K562 (cell line): ENCODE measurements around the gene PALLD. TPM values are rescaled to one million over a fixed set of nuclear protein-coding genes. Genes with fewer than 3 reads are reported as not detected.

ENCODE experiments used
- ATAC-seq: fragments of 200-7000 bp; cut with Tn5 transposase; 3 replicates; pipeline ENCODE4 v1.9.1; 2020; ENCODE audit warnings: moderate library complexity
- BruUV-seq: library from RNA; stranded (reverse); fragments of 400-500 nt; replicated peaks from 2 replicates; lab custom pipeline; 2021; lab: Mats Ljungman, UMichigan
- CTCF ChIA-PET: fragments of 300-600 bp; formaldehyde crosslinking; extraction: SDS; loops from one replicate; lab custom pipeline; 2021; ENCODE audit warnings: low intra/inter-chr PET ratio; lab: Yijun Ruan, JAX
- POLR2A ChIA-PET: fragments of 300-600, 350-650 bp; sonication (Branson Sonifier 250); formaldehyde crosslinking; extraction: SDS; loops from one replicate; lab custom pipeline; 2021; ENCODE audit warnings: antibody characterized with exemption, inconsistent platforms; lab: Yijun Ruan, JAX
- DNase-seq, 4 experiments: peaks; one replicate each; pipeline versions ENCODE4 v3.0.0 to v3.0.0-alpha.2; 2011 to 2018; ENCODE audit warnings: low spot score in 3 of 4, mixed read lengths in 3 of 4; ENCODE audit errors: extremely low read depth in 1 of 4
- FAIRE-seq: peaks from 2 replicates; lab custom pipeline; 2011; peaks lifted over from hg19 to GRCh38; lab: Jason Lieb, UNC
- H2AFZ ChIP-seq: 2 replicates; pipeline ENCODE4 v1.6.0; 2011; ENCODE audit warnings: low read depth, low read length, control low read depth, inconsistent platforms
- H3K27ac ChIP-seq: fragments of 200-600 bp; 3 replicates; pipeline ENCODE4 v1.8.0; 2011; ENCODE audit warnings: low read depth, mild to moderate bottlenecking, control low read depth, inconsistent platforms, low read length, moderate library complexity, mixed read lengths; ENCODE audit errors: extremely low read depth
- H3K27me3 ChIP-seq, 2 experiments: fragments of 300-600 bp in 1 of 2; 2 replicates in 1 of 2; 3 replicates in 1 of 2; pipeline versions ENCODE4 v1.6.0 to v1.8.0; 2011; ENCODE audit warnings: inconsistent platforms in 2 of 2, low read length in 2 of 2, mild to moderate bottlenecking in 1 of 2, mixed read lengths in 1 of 2, moderate library complexity in 1 of 2; ENCODE audit not compliant: control insufficient read depth in 2 of 2, insufficient read depth in 2 of 2
- H3K36me3 ChIP-seq: fragments of 300-600 bp; 3 replicates; pipeline ENCODE4 v1.8.0; 2011; ENCODE audit warnings: mild to moderate bottlenecking, low read length, inconsistent platforms; ENCODE audit not compliant: control insufficient read depth, insufficient read depth
- H3K4me1 ChIP-seq, 2 experiments: fragments of 200-600 bp in 1 of 2; replicated peaks in 1 of 2; 2 replicates in 1 of 2; 3 replicates in 1 of 2; pipeline versions ENCODE4 v1.5.1 to v1.8.0; 2011; ENCODE audit warnings: inconsistent platforms in 2 of 2, low read length in 2 of 2, mild to moderate bottlenecking in 1 of 2, mixed read lengths in 1 of 2, moderate library complexity in 1 of 2; ENCODE audit not compliant: control insufficient read depth in 2 of 2, insufficient read depth in 2 of 2
- H3K4me2 ChIP-seq: 2 replicates; pipeline ENCODE4 v1.6.1; 2011; ENCODE audit warnings: low read length, control low read depth, inconsistent platforms, mixed read lengths; ENCODE audit not compliant: insufficient read depth
- H3K4me3 ChIP-seq: fragments of 200-600 bp; sonication (generic), shearing (Covaris generic); 2 replicates; pipeline ENCODE4 v1.5.1; 2016; ENCODE audit warnings: control low read depth, inconsistent platforms
- H3K79me2 ChIP-seq: fragments of 200-600 bp; 3 replicates; pipeline ENCODE4 v1.8.0; 2011; ENCODE audit warnings: low read length, inconsistent platforms; ENCODE audit not compliant: control insufficient read depth, insufficient read depth
- H3K9ac ChIP-seq, 2 experiments: 2 replicates each; pipeline versions ENCODE4 v1.6.0 to v1.6.1; 2011; ENCODE audit warnings: low read depth in 2 of 2, low read length in 2 of 2, control low read depth in 1 of 2, inconsistent platforms in 1 of 2, mild to moderate bottlenecking in 1 of 2, mixed read lengths in 1 of 2; ENCODE audit not compliant: insufficient read depth in 1 of 2
- H3K9me1 ChIP-seq: one replicate; pipeline ENCODE4 v1.6.0; 2011; ENCODE audit warnings: inconsistent platforms, mild to moderate bottlenecking, low read length, moderate library complexity; ENCODE audit not compliant: control insufficient read depth, insufficient read depth
- H3K9me3 ChIP-seq: replicated peaks from 2 replicates; pipeline ENCODE4 v1.5.1; 2011; ENCODE audit warnings: low read depth, low read length, inconsistent platforms; ENCODE audit not compliant: control insufficient read depth, insufficient read depth
- H4K20me1 ChIP-seq: replicated peaks from 2 replicates; pipeline ENCODE4 v1.6.1; 2011; ENCODE audit warnings: low read length, inconsistent platforms, mixed read lengths; ENCODE audit not compliant: control insufficient read depth, insufficient read depth
- CHCHD3 ChIP-seq: fragments of 250-450 bp; sonication (Bioruptor Pico); IDR thresholded peaks from 2 replicates; pipeline ENCODE4 v2.1.2; 2022; ENCODE audit warnings: mild to moderate bottlenecking
- GTF2E2 ChIP-seq: fragments of 200-800 bp; sonication (Bioruptor generic); IDR thresholded peaks from 2 replicates; pipeline ENCODE4 v1.6.1; 2016; ENCODE audit warnings: missing genetic modification characterization, missing compliant biosample characterization
- JUN ChIP-seq, 2 experiments: sonication (generic) in 1 of 2; formaldehyde crosslinking in 1 of 2; IDR thresholded peaks; 2 replicates each; pipeline versions ENCODE4 v1.6.1 to v1.8.0; 2012 to 2022; ENCODE audit warnings: borderline replicate concordance in 2 of 2, mild to moderate bottlenecking in 2 of 2, improper control_type of control experiment in 1 of 2, low read depth in 1 of 2, low read length in 1 of 2, missing genetic modification reagents in 1 of 2
- KDM5B ChIP-seq: fragments of 200-600 bp; sonication (generic); IDR thresholded peaks from 2 replicates; pipeline ENCODE4 v1.6.1; 2012; ENCODE audit warnings: low read depth, mild to moderate bottlenecking, moderate library complexity, low read length, control low read depth, inconsistent platforms; ENCODE audit not compliant: insufficient replicate concordance
- KLF16 ChIP-seq: IDR thresholded peaks from 2 replicates; pipeline ENCODE4 v1.6.1; 2016; ENCODE audit warnings: antibody characterized with exemption
- MED1 ChIP-seq: sonication (generic); formaldehyde crosslinking; IDR thresholded peaks from 2 replicates; pipeline ENCODE4 v1.8.1; 2023; ENCODE audit warnings: missing genetic modification reagents, borderline replicate concordance
- PHB ChIP-seq: fragments of 250-450 bp; sonication (Bioruptor Pico); IDR thresholded peaks from 2 replicates; pipeline ENCODE4 v1.5.0; 2021
- TCFL5 ChIP-seq: fragments of 250-450 bp; sonication (Bioruptor Pico); conservative IDR thresholded peaks from 2 replicates; pipeline ENCODE4 v1.6.1; 2021; ENCODE audit warnings: mild to moderate bottlenecking, moderate library complexity, matching md5 sums
- YBX1 ChIP-seq: fragments of 450-650 bp; IDR thresholded peaks from 2 replicates; pipeline ENCODE4 v1.7.1; 2016; ENCODE audit warnings: mild to moderate bottlenecking
- ZFPM2 ChIP-seq: fragments of 250-450 bp; sonication (Bioruptor Pico); IDR thresholded peaks from 2 replicates; pipeline ENCODE4 v1.5.1; 2022; ENCODE audit warnings: mild to moderate bottlenecking
- ZNF76 ChIP-seq: fragments of 250-450 bp; sonication (Bioruptor Pico); IDR thresholded peaks from 2 replicates; pipeline ENCODE4 v1.4.0; 2020; ENCODE audit warnings: mild to moderate bottlenecking, moderate library complexity, borderline replicate concordance
- WGBS: fragments of 100-300 bp; shearing (Covaris generic); methylation state at CpG from one replicate; pipeline ENCODE4 v1.1.6; 2016; ENCODE audit warnings: low coverage, mixed read lengths; ENCODE audit not compliant: insufficient coverage; ENCODE audit errors: missing lambda C conversion rate; 5-methylcytosine and 5-hydroxymethylcytosine counted together
- in situ Hi-C: fragments of 300-500 bp; cut with MboI; formaldehyde crosslinking; loops from 4 replicates; pipeline ENCODE4 v1.15.0; 2018; ENCODE audit warnings: inconsistent platforms, mixed read lengths
- intact Hi-C: fragments of 100-400 bp; cut with micrococcal nuclease; formaldehyde crosslinking; loops from 2 replicates; pipeline ENCODE4 v1.14.2; 2022
- polyA plus RNA-seq, 8 experiments: library from polyadenylated mRNA; depleted of rRNA in 4 of 8; stranded (reverse) in 5 of 8; unstranded in 3 of 8; fragments of >200 nt; fragmentation: Nextera tagmentation in 2 of 8; fragmentation: Illumina TruSeq in 1 of 8; extraction: Ambion mirVana in 2 of 8; extraction: Trizol in 1 of 8; gene quantifications; 2 replicates each; pipeline versions ENCODE4 v1.2.1 to v1.2.3, GENCODE V29; 2011 to 2014; ENCODE audit warnings: inconsistent platforms in 1 of 8, missing spikeins in 1 of 8
- total RNA-seq, 7 experiments: library from RNA; depleted of rRNA in 6 of 7; stranded (reverse); fragments of >200 nt in 6 of 7; fragmentation: Illumina TruSeq in 2 of 7; extraction: Trizol in 2 of 7; gene quantifications; 2 replicates each; pipeline versions ENCODE4 v1.2.1 to v1.2.3, GENCODE V29; 2011 to 2021; ENCODE audit warnings: low replicate concordance in 1 of 7
- TF ChIP-seq, protein P1 (sequence below): fragments of 250-450 bp; sonication (Bioruptor Pico); IDR thresholded peaks from 2 replicates; pipeline ENCODE4 v1.8.0; 2022; ENCODE audit warnings: moderate library complexity, mild to moderate bottlenecking, inconsistent platforms
- TF ChIP-seq, protein P2 (sequence below): fragments of 250-450 bp; sonication (Bioruptor Pico); IDR thresholded peaks from 2 replicates; pipeline ENCODE4 v1.5.0; 2021
- TF ChIP-seq, protein P3 (sequence below): fragments of 250-450 bp; sonication (Bioruptor Pico); IDR thresholded peaks from 2 replicates; pipeline ENCODE4 v1.9.0; 2021; ENCODE audit warnings: mild to moderate bottlenecking
- TF ChIP-seq, protein P4 (sequence below), 2 experiments: fragments of 450-650 bp; IDR thresholded peaks; 2 replicates each; pipeline ENCODE4 v1.6.1; 2018; ENCODE audit warnings: mild to moderate bottlenecking in 2 of 2, low read depth in 1 of 2; ENCODE audit not compliant: partially characterized antibody in 2 of 2

The PALLD gene
- total and polyA plus RNA-seq, 9 of the 15 experiments (the other 6 are each of a cell fraction or from before 2014, with no cell fraction given) = 0.01 to 0.35 (median 0.06) TPM; not detected in 3

DNA sequence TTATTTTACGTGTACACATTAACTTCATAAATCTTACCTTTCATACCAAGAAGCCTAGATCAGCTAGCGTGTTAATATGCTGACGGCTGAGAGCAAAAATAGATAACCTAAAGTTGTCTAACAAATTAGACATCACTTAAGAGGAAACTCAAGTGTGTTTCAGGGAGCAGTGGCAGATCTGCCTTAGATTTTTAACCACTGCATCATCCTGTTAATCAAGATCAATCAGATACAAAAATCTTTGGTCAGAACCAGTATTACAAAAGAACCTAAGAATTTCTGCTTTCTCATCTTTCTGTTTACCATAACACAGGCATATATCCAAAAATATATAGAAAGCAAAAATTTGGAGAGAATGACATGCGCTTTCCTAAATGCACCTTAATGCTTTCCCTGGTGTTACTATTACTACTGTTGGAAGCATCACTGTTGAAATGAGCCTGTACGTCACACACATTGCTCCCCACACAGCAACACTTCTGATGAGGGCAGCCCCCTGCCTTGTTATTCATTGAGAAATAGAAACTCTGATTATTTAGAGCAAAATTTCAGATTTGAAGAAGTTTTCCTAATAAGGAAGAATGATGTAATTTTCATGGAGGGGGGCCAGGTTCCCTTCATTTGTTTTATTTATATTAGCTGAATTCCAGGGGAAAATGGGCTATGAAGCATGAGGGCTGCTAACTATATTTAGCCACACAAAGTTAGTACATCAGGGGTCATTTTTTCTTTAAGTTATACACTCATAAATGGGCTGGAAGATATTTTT lies 360.9 kb downstream of the PALLD start:
- H3K4me3 ChIP-seq = no peak overlapping the region
- no peaks in the 10 kb centered on the region for H3K79me2 ChIP-seq
- H2AFZ ChIP-seq = no peak overlapping the region
- no peaks in the 10 kb centered on the region for H3K9me1 ChIP-seq
- H3K4me1 ChIP-seq = no peaks in the 10 kb centered on the region
- BruUV-seq = no TSS peak
- ATAC-seq (no peak), DNase-seq (no peak), FAIRE-seq (no peak)
- in situ Hi-C loops = no loop called here
- H3K27me3 ChIP-seq = peaks cover 4 to 7% of the 10 kb centered on the region in 2 experiments; a peak in 3 of 5 replicates
- TF ChIP-seq KLF16 (no peak), GTF2E2 (no peak), CHCHD3 (CRISPR knock-in tag) (no peak), TCFL5 (CRISPR knock-in tag) (no peak), YBX1 (no peak), MED1 (no peak), KDM5B (no peak), PHB (no peak), JUN (IDR thresholded peaks at IDR 0.05; ENCODE audit: borderline replicate concordance, low read depth, low read length) (no peak), JUN (CRISPR knock-in tag; IDR thresholded peaks at IDR 0.05; ENCODE audit: borderline replicate concordance) (no peak), ZFPM2 (CRISPR knock-in tag) (no peak), ZNF76 (no peak)
- TF ChIP-seq, protein P1, sequence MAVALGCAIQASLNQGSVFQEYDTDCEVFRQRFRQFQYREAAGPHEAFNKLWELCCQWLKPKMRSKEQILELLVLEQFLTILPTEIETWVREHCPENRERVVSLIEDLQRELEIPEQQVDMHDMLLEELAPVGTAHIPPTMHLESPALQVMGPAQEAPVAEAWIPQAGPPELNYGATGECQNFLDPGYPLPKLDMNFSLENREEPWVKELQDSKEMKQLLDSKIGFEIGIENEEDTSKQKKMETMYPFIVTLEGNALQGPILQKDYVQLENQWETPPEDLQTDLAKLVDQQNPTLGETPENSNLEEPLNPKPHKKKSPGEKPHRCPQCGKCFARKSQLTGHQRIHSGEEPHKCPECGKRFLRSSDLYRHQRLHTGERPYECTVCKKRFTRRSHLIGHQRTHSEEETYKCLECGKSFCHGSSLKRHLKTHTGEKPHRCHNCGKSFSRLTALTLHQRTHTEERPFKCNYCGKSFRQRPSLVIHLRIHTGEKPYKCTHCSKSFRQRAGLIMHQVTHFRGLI = no peak
- TF ChIP-seq, protein P2, sequence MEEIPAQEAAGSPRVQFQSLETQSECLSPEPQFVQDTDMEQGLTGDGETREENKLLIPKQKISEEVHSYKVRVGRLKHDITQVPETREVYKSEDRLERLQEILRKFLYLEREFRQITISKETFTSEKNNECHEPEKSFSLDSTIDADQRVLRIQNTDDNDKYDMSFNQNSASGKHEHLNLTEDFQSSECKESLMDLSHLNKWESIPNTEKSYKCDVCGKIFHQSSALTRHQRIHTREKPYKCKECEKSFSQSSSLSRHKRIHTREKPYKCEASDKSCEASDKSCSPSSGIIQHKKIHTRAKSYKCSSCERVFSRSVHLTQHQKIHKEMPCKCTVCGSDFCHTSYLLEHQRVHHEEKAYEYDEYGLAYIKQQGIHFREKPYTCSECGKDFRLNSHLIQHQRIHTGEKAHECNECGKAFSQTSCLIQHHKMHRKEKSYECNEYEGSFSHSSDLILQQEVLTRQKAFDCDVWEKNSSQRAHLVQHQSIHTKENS = no peak
- TF ChIP-seq, protein P3, sequence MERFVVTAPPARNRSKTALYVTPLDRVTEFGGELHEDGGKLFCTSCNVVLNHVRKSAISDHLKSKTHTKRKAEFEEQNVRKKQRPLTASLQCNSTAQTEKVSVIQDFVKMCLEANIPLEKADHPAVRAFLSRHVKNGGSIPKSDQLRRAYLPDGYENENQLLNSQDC = no peak
- TF ChIP-seq, protein P4, sequence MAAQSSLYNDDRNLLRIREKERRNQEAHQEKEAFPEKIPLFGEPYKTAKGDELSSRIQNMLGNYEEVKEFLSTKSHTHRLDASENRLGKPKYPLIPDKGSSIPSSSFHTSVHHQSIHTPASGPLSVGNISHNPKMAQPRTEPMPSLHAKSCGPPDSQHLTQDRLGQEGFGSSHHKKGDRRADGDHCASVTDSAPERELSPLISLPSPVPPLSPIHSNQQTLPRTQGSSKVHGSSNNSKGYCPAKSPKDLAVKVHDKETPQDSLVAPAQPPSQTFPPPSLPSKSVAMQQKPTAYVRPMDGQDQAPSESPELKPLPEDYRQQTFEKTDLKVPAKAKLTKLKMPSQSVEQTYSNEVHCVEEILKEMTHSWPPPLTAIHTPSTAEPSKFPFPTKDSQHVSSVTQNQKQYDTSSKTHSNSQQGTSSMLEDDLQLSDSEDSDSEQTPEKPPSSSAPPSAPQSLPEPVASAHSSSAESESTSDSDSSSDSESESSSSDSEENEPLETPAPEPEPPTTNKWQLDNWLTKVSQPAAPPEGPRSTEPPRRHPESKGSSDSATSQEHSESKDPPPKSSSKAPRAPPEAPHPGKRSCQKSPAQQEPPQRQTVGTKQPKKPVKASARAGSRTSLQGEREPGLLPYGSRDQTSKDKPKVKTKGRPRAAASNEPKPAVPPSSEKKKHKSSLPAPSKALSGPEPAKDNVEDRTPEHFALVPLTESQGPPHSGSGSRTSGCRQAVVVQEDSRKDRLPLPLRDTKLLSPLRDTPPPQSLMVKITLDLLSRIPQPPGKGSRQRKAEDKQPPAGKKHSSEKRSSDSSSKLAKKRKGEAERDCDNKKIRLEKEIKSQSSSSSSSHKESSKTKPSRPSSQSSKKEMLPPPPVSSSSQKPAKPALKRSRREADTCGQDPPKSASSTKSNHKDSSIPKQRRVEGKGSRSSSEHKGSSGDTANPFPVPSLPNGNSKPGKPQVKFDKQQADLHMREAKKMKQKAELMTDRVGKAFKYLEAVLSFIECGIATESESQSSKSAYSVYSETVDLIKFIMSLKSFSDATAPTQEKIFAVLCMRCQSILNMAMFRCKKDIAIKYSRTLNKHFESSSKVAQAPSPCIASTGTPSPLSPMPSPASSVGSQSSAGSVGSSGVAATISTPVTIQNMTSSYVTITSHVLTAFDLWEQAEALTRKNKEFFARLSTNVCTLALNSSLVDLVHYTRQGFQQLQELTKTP (IDR thresholded peaks at IDR 0.05; ENCODE audit: low read depth in 1 of 2, partially characterized antibody in 2 of 2) = no peak
- no peak overlapping the region for H3K27ac ChIP-seq
- ChIA-PET CTCF (no interaction called here), POLR2A (no interaction called here)
- no peaks in the 10 kb centered on the region for H3K9me3 ChIP-seq
- no peak overlapping the region for H3K9ac ChIP-seq
- WGBS = 3% methylated on average over 5 of the region's 5 CpGs
- no peak overlapping the region for H3K4me2 ChIP-seq
- H4K20me1 ChIP-seq = no peaks in the 10 kb centered on the region
- intact Hi-C loops = no loop called here
- no peaks in the 10 kb centered on the region for H3K36me3 ChIP-seq
